Stimulated activated CD4-positive, alpha-beta T cell treated with anti-CD3 and anti-CD28 coated beads, TNF-alpha, amount 100 ng/mL, for 1 hour (primary cell): Measurements from ENCODE around the gene KIF21A.

Source experiments
- DNase-seq, 3 donors: peaks; one replicate each; pipeline ENCODE4 v3.0.0-alpha.2; 2020; ENCODE audit warnings: low read depth in 3 of 3, low spot score in 1 of 3

Gene KIF21A

GRCh38 chr12:39431797-39432196, 11.1 kb downstream of the KIF21A start:
- DNase-seq: no peak

GRCh38 chr12:39431002-39431796, 11.7 kb downstream of the KIF21A start:
- no peak for DNase-seq

GRCh38 chr12:39429809-39430208, 13.1 kb downstream of the KIF21A start:
- DNase-seq: no peak

- DNase-seq: no peak
Measured at GRCh38 chr12:39427360-39427808, 15.5 kb downstream of the KIF21A start.

- no peak for DNase-seq
Measured at GRCh38 chr12:39426636-39427240, 16.2 kb downstream of the KIF21A start.

GRCh38 chr12:39420043-39420442, 22.9 kb downstream of the KIF21A start:
- no peak for DNase-seq

- DNase-seq: no peak
Measured at GRCh38 chr12:39419471-39419870, 23.4 kb downstream of the KIF21A start.

GRCh38 chr12:39417916-39418315, 25.0 kb downstream of the KIF21A start:
- no peak for DNase-seq

GRCh38 chr12:39413836-39414771, 28.8 kb downstream of the KIF21A start:
- DNase-seq: no peak

- no peak for DNase-seq
Measured at GRCh38 chr12:39412210-39412609, 30.7 kb downstream of the KIF21A start.

GRCh38 chr12:39406262-39406661, 36.7 kb downstream of the KIF21A start:
- DNase-seq: no peak

- DNase-seq: no peak
Measured at GRCh38 chr12:39405580-39405979, 37.3 kb downstream of the KIF21A start.

GRCh38 chr12:39404000-39404399, 38.9 kb downstream of the KIF21A start:
- DNase-seq: no peak

GRCh38 chr12:39403376-39403775, 39.5 kb downstream of the KIF21A start:
- no peak for DNase-seq

GRCh38 chr12:39402922-39403321, 40.0 kb downstream of the KIF21A start:
- DNase-seq: no peak

GRCh38 chr12:39401459-39401858, 41.5 kb downstream of the KIF21A start:
- no peak for DNase-seq

- DNase-seq: no peak
Measured at GRCh38 chr12:39395866-39396265, 47.1 kb downstream of the KIF21A start.

GRCh38 chr12:39393890-39394289, 49.0 kb downstream of the KIF21A start:
- DNase-seq: no peak

GRCh38 chr12:39393179-39393578, 49.7 kb downstream of the KIF21A start:
- DNase-seq: no peak

- no peak for DNase-seq
Measured at GRCh38 chr12:39392154-39392925, 50.6 kb downstream of the KIF21A start.

- no peak for DNase-seq
Measured at GRCh38 chr12:39390752-39391151, 52.2 kb downstream of the KIF21A start.
